ENCODE measurements around the gene SLC37A3. TPM values are rescaled to one million over a fixed set of nuclear protein-coding genes. Genes with fewer than 3 reads are reported as not detected.

The SLC37A3 gene
- total and polyA plus RNA-seq, 8 donors, result 36.2 to 58.5 (median 51.2) TPM

DNA sequence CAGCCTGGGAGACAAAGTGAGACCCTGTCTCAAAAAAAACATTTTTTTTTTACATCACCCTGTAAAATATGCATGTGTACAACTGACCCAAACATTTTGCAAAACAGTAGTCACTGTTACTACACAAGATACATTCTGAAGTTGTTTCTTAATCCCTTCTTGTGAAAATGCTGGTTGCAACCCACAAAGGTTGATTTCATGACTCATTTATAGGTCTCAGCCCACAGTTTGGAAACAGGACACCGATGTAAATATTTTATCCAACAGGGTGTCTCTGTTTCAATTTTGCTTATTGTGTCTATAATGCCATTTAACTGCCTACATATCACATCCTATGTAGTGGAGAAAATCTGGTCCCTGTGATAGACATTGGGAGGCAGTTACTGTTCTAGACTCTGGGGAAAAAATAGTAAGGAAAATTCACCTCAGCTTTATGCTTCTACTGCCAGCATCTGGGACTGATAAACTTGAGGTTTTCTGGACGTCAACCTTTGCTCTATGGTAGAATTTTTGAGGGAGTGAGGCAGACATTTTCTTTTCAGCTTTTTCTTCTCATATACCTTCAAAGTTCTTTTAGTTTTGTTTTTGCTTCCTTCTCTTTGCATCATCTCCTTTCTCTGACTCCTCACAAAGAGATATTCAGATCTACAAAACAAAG, 4.0 kb upstream of the SLC37A3 start:
- ATAC-seq, result no peak
- H3K27ac ChIP-seq, result peak overlapping the region in 1 of 2 donors; percentile 53
- H3K4me3 ChIP-seq, result no peak overlapping the region
- peaks cover 0 to 16% of the 10 kb centered on the region in 2 donors for H3K27me3 ChIP-seq
- no peaks in the 10 kb centered on the region for H3K36me3 ChIP-seq
- peaks cover 0 to 30% of the 10 kb centered on the region in 2 donors for H3K4me1 ChIP-seq
- TF ChIP-seq, protein P1, sequence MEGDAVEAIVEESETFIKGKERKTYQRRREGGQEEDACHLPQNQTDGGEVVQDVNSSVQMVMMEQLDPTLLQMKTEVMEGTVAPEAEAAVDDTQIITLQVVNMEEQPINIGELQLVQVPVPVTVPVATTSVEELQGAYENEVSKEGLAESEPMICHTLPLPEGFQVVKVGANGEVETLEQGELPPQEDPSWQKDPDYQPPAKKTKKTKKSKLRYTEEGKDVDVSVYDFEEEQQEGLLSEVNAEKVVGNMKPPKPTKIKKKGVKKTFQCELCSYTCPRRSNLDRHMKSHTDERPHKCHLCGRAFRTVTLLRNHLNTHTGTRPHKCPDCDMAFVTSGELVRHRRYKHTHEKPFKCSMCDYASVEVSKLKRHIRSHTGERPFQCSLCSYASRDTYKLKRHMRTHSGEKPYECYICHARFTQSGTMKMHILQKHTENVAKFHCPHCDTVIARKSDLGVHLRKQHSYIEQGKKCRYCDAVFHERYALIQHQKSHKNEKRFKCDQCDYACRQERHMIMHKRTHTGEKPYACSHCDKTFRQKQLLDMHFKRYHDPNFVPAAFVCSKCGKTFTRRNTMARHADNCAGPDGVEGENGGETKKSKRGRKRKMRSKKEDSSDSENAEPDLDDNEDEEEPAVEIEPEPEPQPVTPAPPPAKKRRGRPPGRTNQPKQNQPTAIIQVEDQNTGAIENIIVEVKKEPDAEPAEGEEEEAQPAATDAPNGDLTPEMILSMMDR (IDR thresholded peaks at IDR 0.05), result no peak
- no peaks in the 10 kb centered on the region for H3K9me3 ChIP-seq
- intact Hi-C loops (cut with DNase I), result no loop called here
- no peak for DNase-seq

DNA sequence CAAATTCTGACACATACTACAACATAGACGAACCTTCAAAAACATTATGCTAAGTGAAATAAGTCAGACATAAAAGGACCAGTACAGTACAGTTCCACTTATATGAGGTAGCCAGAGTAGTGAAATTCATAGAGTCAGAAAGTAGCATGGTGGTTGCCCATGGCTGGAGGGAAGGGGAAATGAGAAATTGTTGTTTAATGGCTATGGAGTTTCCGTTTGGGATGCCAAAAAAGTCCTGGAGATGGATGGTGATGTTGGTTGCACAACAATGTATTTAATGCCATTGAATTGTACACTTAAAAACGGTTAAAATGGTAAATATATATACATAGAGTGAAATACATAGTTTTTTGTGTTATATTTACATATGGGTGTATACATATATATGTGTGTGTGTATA, 2.1 kb upstream of the SLC37A3 start:
- intact Hi-C loops (cut with DNase I), result no loop called here
- ATAC-seq, result no peak
- TF ChIP-seq, protein P1 (IDR thresholded peaks at IDR 0.05), result no peak

DNA sequence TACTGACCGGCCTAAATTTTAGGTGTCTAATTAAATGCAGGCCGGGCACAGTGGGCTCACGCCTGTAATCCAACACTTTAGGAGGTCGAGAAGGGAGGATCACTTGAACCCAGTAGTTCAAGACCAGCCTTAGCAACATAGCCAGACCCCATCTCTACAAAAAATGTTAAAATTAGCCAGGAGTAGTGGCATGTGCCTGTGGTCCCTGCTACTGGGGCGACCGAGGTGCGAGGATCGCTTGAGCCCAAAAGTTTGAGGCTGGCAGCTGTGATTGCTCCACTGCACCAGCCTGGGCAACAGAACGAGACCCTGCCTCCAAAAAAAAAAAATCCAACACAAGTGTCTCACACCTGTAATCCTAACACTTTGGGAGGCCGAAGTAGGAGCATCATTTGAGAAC, 491 bp upstream of the SLC37A3 start:
- H3K4me3 ChIP-seq, result peak overlapping the region in 1 of 2 donors; percentile 90
- TF ChIP-seq, protein P1 (IDR thresholded peaks at IDR 0.05), result no peak
- H3K9me3 ChIP-seq, result no peaks in the 10 kb centered on the region
- ATAC-seq, result no peak
- intact Hi-C loops (cut with DNase I), result no loop called here
- H3K4me1 ChIP-seq, result peaks cover 0 to 41% of the 10 kb centered on the region in 2 donors
- H3K36me3 ChIP-seq, result no peaks in the 10 kb centered on the region
- H3K27ac ChIP-seq, result no peak overlapping the region
- peaks cover 0 to 7% of the 10 kb centered on the region in 2 donors for H3K27me3 ChIP-seq
- DNase-seq, result no peak

More for the DNA sequence above, 2.1 kb upstream of the SLC37A3 start:
- DNase-seq, result no peak
- H3K27me3 ChIP-seq, result peaks cover 0 to 16% of the 10 kb centered on the region in 2 donors
- H3K27ac ChIP-seq, result no peak overlapping the region
- no peaks in the 10 kb centered on the region for H3K9me3 ChIP-seq
- H3K36me3 ChIP-seq, result no peaks in the 10 kb centered on the region
- H3K4me1 ChIP-seq, result peaks cover 0 to 47% of the 10 kb centered on the region in 2 donors
- no peak overlapping the region for H3K4me3 ChIP-seq

DNA sequence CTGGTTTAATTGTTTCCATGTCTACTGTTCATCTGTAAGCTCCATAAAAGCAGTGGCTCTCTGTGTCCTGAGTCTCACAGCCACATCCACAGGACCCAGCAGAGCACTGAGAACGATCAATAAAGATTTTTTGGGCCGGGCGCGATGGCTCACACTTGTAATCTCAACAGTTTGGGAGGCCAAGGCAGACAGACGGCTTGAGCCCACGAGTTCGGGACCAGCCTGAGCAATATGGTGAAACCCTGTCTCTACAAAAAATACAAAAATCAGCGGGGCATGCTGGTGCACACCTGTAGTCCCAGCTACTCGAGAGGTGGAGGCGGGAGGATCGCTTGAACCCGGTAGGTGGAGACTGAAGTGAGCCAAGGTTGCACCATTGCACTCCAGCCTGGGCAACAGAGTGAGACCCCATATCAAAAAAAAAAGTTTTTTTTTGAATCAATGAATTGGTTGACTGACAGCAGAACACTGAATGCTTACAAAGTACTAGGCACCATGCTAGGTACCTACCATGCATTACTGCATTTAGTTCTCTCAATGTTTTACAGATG, 4.5 kb downstream of the SLC37A3 start:
- intact Hi-C loops (cut with DNase I), result no loop called here
- Histone ChIP-seq H3K4me3 (no peak overlapping the region), H3K27ac (no peak overlapping the region), H3K27me3 (no peaks in the 10 kb centered on the region), H3K36me3 (no peaks in the 10 kb centered on the region), H3K4me1 (peaks cover 0 to 70% of the 10 kb centered on the region in 2 donors), H3K9me3 (no peaks in the 10 kb centered on the region)
- no peak for DNase-seq
- TF ChIP-seq, protein P1 (IDR thresholded peaks at IDR 0.05), result no peak
- ATAC-seq, result no peak

DNA sequence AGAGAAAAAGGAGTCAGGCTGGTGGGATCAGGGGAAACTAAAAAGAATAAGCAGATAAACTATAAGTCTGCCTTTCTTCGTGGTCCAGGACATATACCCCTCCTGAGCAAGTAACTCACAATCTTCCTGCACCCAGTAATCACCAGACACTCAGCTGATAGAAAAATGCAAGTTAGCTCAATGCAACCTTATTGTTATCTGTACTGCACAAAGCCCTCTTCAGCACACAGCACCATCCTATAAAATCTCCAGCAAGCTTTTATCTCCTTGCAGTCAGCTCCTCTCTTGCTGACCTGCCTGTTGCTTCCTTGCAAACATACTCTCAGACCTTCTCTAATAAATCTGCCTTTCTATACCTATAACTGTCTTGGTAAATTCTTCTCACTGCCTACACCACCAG, 6.7 kb downstream of the SLC37A3 start:
- peak overlapping the region in 1 of 2 donors; percentile 71 for H3K27ac ChIP-seq
- TF ChIP-seq, protein P1 (IDR thresholded peaks at IDR 0.05), result no peak
- H3K4me3 ChIP-seq, result no peak overlapping the region
- DNase-seq (no peak), ATAC-seq (no peak)
- no peaks in the 10 kb centered on the region for H3K36me3 ChIP-seq
- H3K27me3 ChIP-seq, result no peaks in the 10 kb centered on the region
- H3K4me1 ChIP-seq, result peaks cover 0 to 63% of the 10 kb centered on the region in 2 donors
- intact Hi-C loops (cut with DNase I), result no loop called here
- H3K9me3 ChIP-seq, result no peaks in the 10 kb centered on the region
